AG10803 (cell line): Measurements from ENCODE around the gene CARD9.

ENCODE experiments used
- DNase-seq: peaks from one replicate; pipeline ENCODE4 v3.0.0; 2010; ENCODE audit warnings: low read depth
- H3K4me3 ChIP-seq: 2 replicates; pipeline ENCODE4 v1.5.1; 2011; ENCODE audit warnings: mild to moderate bottlenecking, low read length, control low read depth
- TF ChIP-seq, protein P1 (sequence below): conservative IDR thresholded peaks from 2 replicates; pipeline ENCODE4 v1.5.1; 2011; ENCODE audit warnings: mild to moderate bottlenecking, low read length, control low read depth, inconsistent platforms

Gene CARD9

DNA sequence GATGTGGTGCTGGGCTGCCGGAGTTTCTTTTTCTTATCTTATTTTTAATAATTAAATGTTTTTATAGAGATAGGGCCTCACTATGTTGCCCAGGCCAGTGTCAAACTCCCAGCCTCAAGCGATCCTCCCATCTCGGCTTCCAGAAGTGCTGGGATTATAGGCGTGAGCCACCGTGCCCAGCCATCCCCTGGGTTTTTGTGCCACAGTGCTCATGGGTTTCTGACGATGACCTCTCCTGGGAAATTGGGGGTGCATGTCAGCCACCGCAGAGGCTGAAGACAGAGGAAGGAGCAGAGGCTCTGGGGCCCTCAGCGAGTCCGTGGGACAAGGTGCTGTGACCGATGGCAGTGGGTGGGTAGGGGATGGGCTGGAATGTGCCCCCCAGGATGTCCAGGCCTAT, 31.7 kb downstream of the CARD9 start:
- no peak overlapping the region for H3K4me3 ChIP-seq
- no peak for DNase-seq
- TF ChIP-seq, protein P1, sequence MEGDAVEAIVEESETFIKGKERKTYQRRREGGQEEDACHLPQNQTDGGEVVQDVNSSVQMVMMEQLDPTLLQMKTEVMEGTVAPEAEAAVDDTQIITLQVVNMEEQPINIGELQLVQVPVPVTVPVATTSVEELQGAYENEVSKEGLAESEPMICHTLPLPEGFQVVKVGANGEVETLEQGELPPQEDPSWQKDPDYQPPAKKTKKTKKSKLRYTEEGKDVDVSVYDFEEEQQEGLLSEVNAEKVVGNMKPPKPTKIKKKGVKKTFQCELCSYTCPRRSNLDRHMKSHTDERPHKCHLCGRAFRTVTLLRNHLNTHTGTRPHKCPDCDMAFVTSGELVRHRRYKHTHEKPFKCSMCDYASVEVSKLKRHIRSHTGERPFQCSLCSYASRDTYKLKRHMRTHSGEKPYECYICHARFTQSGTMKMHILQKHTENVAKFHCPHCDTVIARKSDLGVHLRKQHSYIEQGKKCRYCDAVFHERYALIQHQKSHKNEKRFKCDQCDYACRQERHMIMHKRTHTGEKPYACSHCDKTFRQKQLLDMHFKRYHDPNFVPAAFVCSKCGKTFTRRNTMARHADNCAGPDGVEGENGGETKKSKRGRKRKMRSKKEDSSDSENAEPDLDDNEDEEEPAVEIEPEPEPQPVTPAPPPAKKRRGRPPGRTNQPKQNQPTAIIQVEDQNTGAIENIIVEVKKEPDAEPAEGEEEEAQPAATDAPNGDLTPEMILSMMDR: no peak

DNA sequence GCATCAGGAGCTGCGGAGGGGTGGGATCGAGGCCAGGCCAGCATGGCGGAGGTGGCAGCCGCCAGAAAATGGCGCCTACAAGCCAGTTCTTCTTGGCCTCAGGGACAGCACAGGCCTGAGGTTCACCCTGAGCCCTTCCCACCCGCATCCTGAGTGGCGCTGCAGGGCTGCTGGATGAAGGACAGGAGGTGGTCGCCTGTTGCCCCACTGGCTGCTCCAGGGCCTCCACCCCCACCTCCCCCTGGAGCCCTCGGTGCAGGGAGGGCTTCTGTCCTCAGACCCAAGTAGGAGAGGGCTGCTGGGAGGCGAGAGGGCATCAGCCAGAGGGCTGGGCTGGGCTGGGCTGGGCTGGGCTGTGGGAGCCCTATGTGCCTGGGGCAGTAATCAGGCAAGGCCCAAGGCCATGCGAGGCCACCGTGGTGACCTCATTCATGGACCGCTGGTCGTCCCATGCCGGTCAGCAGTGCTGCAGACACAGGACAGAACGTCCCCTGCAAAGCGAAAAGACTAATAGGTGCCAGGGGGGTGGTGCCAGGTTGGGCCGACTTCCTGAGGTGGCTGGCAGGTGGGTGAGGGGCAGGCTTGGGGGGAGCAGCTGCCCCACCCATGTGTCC, 32.3 kb downstream of the CARD9 start:
- no peak for DNase-seq
- TF ChIP-seq, protein P1: no peak
- H3K4me3 ChIP-seq: no peak overlapping the region

DNA sequence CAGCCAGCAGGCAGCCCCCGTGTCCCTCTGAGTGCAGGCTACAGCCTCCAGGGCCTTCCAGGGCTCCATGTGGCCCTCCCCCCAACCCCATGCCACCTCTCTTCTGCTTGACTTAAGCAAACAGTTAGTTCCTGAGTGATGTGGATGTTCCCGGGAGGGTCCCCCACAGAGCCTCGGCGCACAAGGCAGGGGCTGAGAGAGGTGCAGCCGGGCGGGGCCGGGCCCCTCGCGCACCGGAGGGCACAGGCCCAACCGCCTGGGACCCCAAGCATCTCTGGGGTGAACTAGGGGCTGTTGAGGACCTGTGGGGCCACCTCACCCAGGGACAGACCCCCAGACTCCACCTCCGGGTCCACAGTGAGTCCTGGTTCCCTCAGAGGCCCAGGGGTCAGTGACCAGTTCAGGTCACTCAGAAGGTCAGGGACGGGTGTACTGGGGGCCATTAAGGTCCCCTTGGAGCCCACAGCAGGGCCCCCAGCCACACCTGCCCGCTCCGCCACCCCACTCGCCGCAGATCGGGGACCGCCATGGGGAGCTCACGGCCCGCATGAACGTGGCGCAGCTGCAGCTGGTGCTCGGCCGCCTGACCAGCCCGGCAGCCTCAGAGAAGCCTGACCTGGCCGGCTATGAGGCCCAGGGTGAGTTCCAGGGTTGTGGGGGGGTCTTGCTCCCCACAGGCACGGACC, 33.0 kb downstream of the CARD9 start:
- H3K4me3 ChIP-seq: no peak overlapping the region
- DNase-seq: no peak
- TF ChIP-seq, protein P1: no peak

- TF ChIP-seq, protein P1: no peak
- no peak for DNase-seq
- no peak overlapping the region for H3K4me3 ChIP-seq
Observed at GRCh38 chr9:136339958-136340310, 33.5 kb downstream of the CARD9 start.

- TF ChIP-seq, protein P1: peak; percentile 80
- H3K4me3 ChIP-seq: no peak overlapping the region
- peak; percentile 57 for DNase-seq
Observed at GRCh38 chr9:136339173-136339957, 34.1 kb downstream of the CARD9 start.

DNA sequence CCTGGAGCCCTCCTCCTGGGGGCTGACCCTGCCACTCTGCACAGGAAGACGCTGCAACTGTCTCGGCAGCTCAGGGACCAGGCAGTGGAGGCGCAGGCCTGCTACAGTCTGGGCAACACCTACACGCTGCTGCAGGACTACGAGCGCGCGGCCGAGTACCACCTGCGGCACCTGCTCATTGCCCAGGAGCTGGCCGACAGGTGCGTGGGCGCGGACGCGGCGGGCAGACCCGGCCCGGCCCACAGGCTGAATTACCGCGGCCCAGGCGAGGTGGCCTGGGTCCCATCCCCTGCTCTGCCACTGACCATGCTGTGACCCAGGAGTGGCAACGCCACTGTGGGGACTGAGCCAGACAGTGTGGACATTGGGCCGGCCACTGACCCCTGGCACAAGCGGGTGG, 35.0 kb downstream of the CARD9 start:
- no peak overlapping the region for H3K4me3 ChIP-seq
- TF ChIP-seq, protein P1: no peak
- DNase-seq: no peak
